Kidney (tissue), 14 donors: Measurements from ENCODE around the gene TGFBR1. TPM values are rescaled to one million over a fixed set of nuclear protein-coding genes. Genes with fewer than 3 reads are reported as not detected.

Experiments
- DNase-seq, 5 donors: peaks; one replicate each; pipeline ENCODE4 v3.0.0-alpha.2; 2013 to 2020
- FAIRE-seq: peaks from 2 replicates; lab custom pipeline; 2012; peaks lifted over from hg19 to GRCh38; lab: Jason Lieb, UNC
- H3K27ac ChIP-seq, 2 donors: one replicate each; pipeline ENCODE4 v1.7.0; 2013; ENCODE audit warnings: low read depth in 2 of 2, low read length in 2 of 2, inconsistent platforms in 1 of 2
- H3K27me3 ChIP-seq: one replicate; pipeline ENCODE4 v1.7.1; 2013; ENCODE audit warnings: low read length, inconsistent platforms; ENCODE audit not compliant: control insufficient read depth, insufficient read depth
- H3K36me3 ChIP-seq, 3 donors: one replicate each; pipeline versions ENCODE4 v1.7.0 to v1.7.1; 2013; ENCODE audit warnings: low read length in 3 of 3, control low read depth in 1 of 3, inconsistent platforms in 1 of 3; ENCODE audit not compliant: insufficient read depth in 3 of 3, control insufficient read depth in 2 of 3
- H3K4me1 ChIP-seq, 3 donors: one replicate each; pipeline versions ENCODE4 v1.7.0 to v1.7.1; 2013; ENCODE audit warnings: low read length in 3 of 3, inconsistent platforms in 1 of 3, low read depth in 1 of 3; ENCODE audit not compliant: control insufficient read depth in 2 of 3, insufficient read depth in 2 of 3
- H3K4me3 ChIP-seq, 3 donors: one replicate each; pipeline versions ENCODE4 v1.7.0 to v1.8.1; 2013; ENCODE audit warnings: low read length in 3 of 3, control low read depth in 1 of 3, inconsistent platforms in 1 of 3
- H3K9ac ChIP-seq, 3 donors: one replicate each; pipeline versions ENCODE4 v1.7.0 to v1.7.1; 2013; ENCODE audit warnings: low read length in 3 of 3, control low read depth in 1 of 3, inconsistent platforms in 1 of 3
- H3K9me3 ChIP-seq, 3 donors: one replicate each; pipeline versions ENCODE4 v1.7.0 to v1.7.1; 2013; ENCODE audit warnings: low read length in 3 of 3, control low read depth in 1 of 3, inconsistent platforms in 1 of 3; ENCODE audit not compliant: control insufficient read depth in 2 of 3, insufficient read depth in 1 of 3
- intact Hi-C: fragments of 100-400 bp; cut with DNase I; formaldehyde crosslinking; loops from one replicate; pipeline ENCODE4 v1.11.1; 2022
- polyA plus RNA-seq: library from polyadenylated mRNA; stranded (reverse); fragments of 350-450 nt; fragmentation: Illumina TruSeq; extraction: RNeasy Lipid Tissue Mini Kit (QIAGEN cat#74804); gene quantifications from one replicate; pipeline ENCODE4 v1.2.3, GENCODE V29; 2014; ENCODE audit warnings: low read depth, low replicate concordance; ENCODE audit not compliant: insufficient read depth
- total RNA-seq: library from RNA; stranded (reverse); fragmentation: NEBNext Ultra II Directional; extraction: Animal tissue kit (Norgen Biotek cat#: 25700); gene quantifications from one replicate; pipeline ENCODE4 v1.2.1, GENCODE V29; 2021
- TF ChIP-seq, protein P1 (sequence below): IDR thresholded peaks from 3 replicates; pipeline ENCODE4 v1.5.1; 2012; ENCODE audit warnings: mild to moderate bottlenecking, moderate library complexity, borderline replicate concordance; ENCODE audit not compliant: insufficient read depth; ENCODE audit errors: extremely low read depth
- donor health status: control.
- donor health status: control.
- donor health status: control.
- donor health status: control.
- donor health status: control.
- donor health status: DM: yes; HTN: yes; CAD: no.
- donor health status: Normal renal cell carcinoma (clear cell type).

The TGFBR1 gene
- total and polyA plus RNA-seq, 2 donors from 2014 or later: 7.9 to 50.8 TPM

DNA sequence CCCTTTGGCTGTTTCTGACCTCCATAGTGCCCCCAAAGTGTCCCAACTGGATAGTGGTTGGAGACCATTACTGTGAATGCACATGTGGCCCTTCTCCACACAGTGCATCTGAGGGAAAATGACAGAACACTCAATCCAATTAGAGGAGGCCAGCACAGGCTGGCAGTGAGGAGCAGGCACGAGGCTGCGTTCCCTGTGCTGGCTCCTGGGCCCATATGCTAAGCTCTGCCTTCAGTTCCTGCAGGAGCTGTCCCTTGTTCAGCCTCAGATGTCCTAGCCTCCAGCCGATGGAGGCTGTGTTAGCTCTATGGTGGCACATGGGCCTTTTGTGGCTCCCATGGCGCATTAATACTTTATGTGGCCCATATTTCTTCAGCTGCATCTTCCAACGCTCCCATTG lies 81.0 kb downstream of the TGFBR1 start:
- no peak overlapping the region for H3K9ac ChIP-seq
- no peak for FAIRE-seq
- H3K4me3 ChIP-seq: no peak overlapping the region
- H3K27me3 ChIP-seq: no peaks in the 10 kb centered on the region
- H3K9me3 ChIP-seq: no peaks in the 10 kb centered on the region
- no peaks in the 10 kb centered on the region for H3K36me3 ChIP-seq
- intact Hi-C loops: no loop called here
- no peak for DNase-seq
- H3K27ac ChIP-seq: no peak overlapping the region
- TF ChIP-seq, protein P1, sequence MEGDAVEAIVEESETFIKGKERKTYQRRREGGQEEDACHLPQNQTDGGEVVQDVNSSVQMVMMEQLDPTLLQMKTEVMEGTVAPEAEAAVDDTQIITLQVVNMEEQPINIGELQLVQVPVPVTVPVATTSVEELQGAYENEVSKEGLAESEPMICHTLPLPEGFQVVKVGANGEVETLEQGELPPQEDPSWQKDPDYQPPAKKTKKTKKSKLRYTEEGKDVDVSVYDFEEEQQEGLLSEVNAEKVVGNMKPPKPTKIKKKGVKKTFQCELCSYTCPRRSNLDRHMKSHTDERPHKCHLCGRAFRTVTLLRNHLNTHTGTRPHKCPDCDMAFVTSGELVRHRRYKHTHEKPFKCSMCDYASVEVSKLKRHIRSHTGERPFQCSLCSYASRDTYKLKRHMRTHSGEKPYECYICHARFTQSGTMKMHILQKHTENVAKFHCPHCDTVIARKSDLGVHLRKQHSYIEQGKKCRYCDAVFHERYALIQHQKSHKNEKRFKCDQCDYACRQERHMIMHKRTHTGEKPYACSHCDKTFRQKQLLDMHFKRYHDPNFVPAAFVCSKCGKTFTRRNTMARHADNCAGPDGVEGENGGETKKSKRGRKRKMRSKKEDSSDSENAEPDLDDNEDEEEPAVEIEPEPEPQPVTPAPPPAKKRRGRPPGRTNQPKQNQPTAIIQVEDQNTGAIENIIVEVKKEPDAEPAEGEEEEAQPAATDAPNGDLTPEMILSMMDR: no peak
- peaks cover 0 to 6% (median 0%) of the 10 kb centered on the region in 3 donors for H3K4me1 ChIP-seq

DNA sequence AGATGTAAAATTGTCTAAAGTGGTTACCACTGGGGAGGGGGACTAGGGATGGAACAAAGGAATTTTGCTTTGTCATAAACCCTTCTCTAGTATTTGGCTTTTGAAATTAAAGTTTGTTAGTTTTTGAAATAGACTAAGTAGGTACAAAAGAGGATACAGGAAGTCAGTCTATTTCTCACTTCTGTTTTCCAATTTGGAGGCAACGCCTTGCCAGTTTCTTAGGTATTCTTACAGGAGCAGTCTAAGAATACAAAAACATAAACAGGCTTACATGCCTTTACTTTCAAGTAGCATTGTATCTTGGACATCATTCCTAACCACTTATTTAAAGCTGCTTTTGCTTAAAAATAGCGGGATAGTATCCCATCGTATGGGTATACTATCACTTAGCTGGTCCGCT lies 82.4 kb downstream of the TGFBR1 start:
- H3K27me3 ChIP-seq: no peaks in the 10 kb centered on the region
- no peaks in the 10 kb centered on the region for H3K9me3 ChIP-seq
- FAIRE-seq (no peak), DNase-seq (no peak)
- H3K4me3 ChIP-seq: no peak overlapping the region
- no peak overlapping the region for H3K9ac ChIP-seq
- no peaks in the 10 kb centered on the region for H3K36me3 ChIP-seq
- no peak overlapping the region for H3K27ac ChIP-seq
- intact Hi-C loops: no loop called here
- TF ChIP-seq, protein P1: no peak
- H3K4me1 ChIP-seq: peaks cover 0 to 6% (median 0%) of the 10 kb centered on the region in 3 donors

DNA sequence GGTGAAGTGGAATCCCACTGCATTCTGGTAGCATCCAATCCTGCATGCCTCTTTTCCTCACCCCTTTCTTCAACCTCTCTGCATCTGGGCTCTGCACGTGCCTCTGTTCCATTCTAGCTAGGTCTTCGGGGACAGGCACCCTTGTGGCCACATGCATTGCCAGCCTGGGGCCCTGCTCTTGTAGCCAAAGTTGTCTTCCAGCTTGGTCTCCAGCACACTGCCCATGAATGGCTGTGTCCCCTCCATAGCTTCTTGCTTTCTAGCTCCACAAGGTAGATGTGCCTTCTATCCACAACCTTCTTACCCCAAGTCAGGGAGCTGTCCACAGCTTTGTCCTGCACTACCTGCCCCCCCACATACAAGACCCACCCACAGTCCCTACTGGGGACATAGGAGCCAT lies 84.3 kb downstream of the TGFBR1 start:
- no peak for FAIRE-seq
- intact Hi-C loops: no loop called here

More for the DNA sequence above, 84.3 kb downstream of the TGFBR1 start:
- TF ChIP-seq, protein P1: no peak
- no peak for DNase-seq
- Histone ChIP-seq H3K27me3 (no peaks in the 10 kb centered on the region), H3K27ac (no peak overlapping the region), H3K9ac (no peak overlapping the region), H3K9me3 (no peaks in the 10 kb centered on the region), H3K4me3 (no peak overlapping the region), H3K4me1 (peaks cover 0 to 6% (median 0%) of the 10 kb centered on the region in 3 donors), H3K36me3 (no peaks in the 10 kb centered on the region)
